Activated naive CD4-positive, alpha-beta T cell treated with anti-CD3 and anti-CD28 coated beads, Interleukin-2, amount 50 U/mL, for 72 hours (primary cell): ENCODE measurements around the gene CALY. TPM values are rescaled to one million over a fixed set of nuclear protein-coding genes. Genes with fewer than 3 reads are reported as not detected.

Experiments
- ATAC-seq, 2 donors: fragments of 150-1000 bp; cut with Tn5 transposase; 2 replicates each; pipeline ENCODE4 v1.10.0; 2021; ENCODE audit warnings: mild to moderate bottlenecking in 2 of 2, moderate library complexity in 2 of 2
- DNase-seq, 2 donors: peaks; one replicate each; pipeline ENCODE4 v3.0.0; 2021 to 2022; ENCODE audit warnings: low spot score in 2 of 2
- H3K27ac Mint-ChIP-seq, 2 donors: one replicate each; pipeline ENCODE4 v1.8.0; 2022; ENCODE audit warnings: mild to moderate bottlenecking in 2 of 2, mixed read lengths in 2 of 2
- H3K36me3 Mint-ChIP-seq, 2 donors: one replicate each; pipeline ENCODE4 v1.8.0; 2022; ENCODE audit warnings: mixed read lengths in 2 of 2
- H3K9me3 Mint-ChIP-seq, 2 donors: one replicate each; pipeline ENCODE4 v1.8.0; 2022; ENCODE audit warnings: mixed read lengths in 2 of 2
- total RNA-seq, 2 donors: library from RNA; stranded (reverse); gene quantifications; one replicate each; pipeline ENCODE4 v1.2.3, GENCODE V29; 2022

CALY gene
- total RNA-seq, 2 donors from 2014 or later, result not detected

DNA sequence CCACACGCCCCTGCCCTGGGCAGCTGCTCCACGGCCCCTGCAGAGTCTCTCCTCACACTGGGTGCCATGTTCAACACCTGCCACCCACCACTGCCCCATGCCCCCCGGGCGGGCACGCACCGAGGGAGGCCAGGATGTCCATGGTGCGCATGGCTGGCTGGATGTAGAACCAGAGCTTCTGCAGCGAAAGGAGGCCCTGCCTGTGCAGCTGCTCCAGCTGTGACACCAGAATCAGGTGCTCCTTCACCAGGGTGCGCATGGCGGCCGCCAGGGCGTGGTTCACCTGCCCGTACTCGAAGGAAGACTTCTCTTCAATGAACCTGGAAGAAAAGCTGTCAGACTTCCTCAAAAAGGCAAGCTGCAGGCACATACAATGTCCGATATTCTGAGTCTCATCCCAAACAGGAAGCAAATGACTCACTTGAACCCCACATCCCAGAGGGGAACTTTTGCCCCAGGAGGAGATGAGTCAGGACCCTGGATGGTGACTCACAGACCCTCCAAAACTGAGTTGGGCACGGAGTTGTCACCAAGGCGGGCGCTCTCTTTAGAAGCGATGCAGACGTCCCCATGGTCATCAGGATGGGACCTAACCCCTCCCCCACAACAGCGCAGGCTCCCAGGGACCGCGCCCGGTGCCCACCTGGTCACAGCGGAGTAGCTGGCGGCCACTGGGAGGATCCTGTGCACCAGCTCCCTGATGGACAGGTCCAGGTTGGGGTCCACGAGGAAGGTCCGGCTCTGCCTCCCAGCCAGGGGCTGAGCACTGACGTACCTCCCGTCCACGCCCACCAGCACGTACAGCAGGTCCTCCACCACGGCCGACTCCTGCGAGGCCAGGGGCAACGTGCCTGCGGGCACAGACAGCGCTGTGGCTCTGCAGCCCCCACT lies 43.5 kb downstream of the CALY start:
- ATAC-seq (peak; percentile 40 to 96), DNase-seq (no peak)
- Mint-ChIP-seq H3K27ac (peak overlapping the region; percentile 7 to 72), H3K9me3 (no peaks in the 10 kb centered on the region), H3K36me3 (peaks cover 5 to 19% of the 10 kb centered on the region in 2 donors)

DNA sequence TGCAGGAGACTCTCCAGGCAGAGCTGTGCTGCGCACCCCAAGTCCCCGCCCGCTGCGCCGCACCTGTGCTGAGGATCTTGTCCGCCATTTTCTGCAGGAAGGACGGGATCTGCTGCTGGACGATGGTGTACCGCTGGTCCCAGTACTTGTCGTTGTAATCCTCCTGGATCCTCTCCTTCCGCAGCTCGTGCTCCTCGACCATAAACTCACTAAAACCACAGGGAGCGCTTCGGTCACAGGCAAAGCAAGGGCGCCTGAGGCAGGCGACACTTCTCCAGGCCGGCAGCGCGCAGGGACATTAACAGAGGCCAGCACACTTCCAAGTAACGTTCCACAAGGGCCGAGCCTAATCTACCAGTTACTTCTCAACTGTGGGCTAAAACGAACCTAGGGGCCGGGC lies 46.9 kb downstream of the CALY start:
- no peak overlapping the region for H3K27ac Mint-ChIP-seq
- ATAC-seq (no peak), DNase-seq (no peak)
- peaks cover 7 to 33% of the 10 kb centered on the region in 2 donors for H3K36me3 Mint-ChIP-seq
- H3K9me3 Mint-ChIP-seq, result no peaks in the 10 kb centered on the region

DNA sequence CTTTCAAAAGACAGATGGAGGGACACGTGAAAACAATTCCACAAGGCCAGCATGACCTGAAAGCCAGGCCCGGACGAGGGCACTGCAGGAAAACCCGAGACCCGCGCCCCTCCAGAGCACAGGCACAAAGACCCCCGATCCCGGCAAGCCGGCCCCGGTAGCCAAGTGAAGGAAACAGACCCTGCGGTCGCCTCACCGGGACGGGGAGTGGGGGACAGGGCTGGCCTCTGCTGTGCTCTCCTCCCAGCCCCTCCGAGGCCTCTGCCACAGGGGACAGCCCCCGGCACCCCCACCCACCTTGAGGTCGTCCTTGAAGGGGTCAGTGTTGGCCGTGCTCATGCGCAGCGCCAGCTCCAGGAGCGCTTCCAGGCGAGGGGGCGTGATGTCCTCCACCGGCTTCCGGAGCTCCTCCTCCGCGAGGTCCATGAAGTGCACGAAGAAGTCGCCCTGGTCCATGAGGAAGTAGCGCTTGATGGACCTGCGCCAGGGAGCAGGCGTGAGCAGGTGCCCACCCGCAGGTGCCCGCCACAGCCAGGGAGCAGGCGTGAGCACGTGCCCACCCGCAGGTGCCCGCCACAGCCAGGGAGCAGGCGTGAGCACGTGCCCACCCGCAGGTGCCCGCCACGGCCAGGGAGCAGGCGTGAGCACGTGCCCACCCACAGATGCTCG lies 48.7 kb downstream of the CALY start:
- no peaks in the 10 kb centered on the region for H3K9me3 Mint-ChIP-seq

GRCh38 chr10:133286366-133286765 lies 50.3 kb downstream of the CALY start:
- Mint-ChIP-seq H3K36me3 (peaks cover 10 to 35% of the 10 kb centered on the region in 2 donors), H3K27ac (peak overlapping the region in 1 of 2 donors; percentile 31), H3K9me3 (no peaks in the 10 kb centered on the region)
- no peak for DNase-seq
- ATAC-seq, result no peak

More for the DNA sequence above, 48.7 kb downstream of the CALY start:
- DNase-seq (no peak), ATAC-seq (no peak)
- Mint-ChIP-seq H3K36me3 (peaks cover 10 to 40% of the 10 kb centered on the region in 2 donors), H3K27ac (no peak overlapping the region)

- ATAC-seq (no peak), DNase-seq (no peak)
- H3K36me3 Mint-ChIP-seq, result peaks cover 10 to 35% of the 10 kb centered on the region in 2 donors
- H3K27ac Mint-ChIP-seq, result no peak overlapping the region
- H3K9me3 Mint-ChIP-seq, result no peaks in the 10 kb centered on the region
These were observed 51.5 kb downstream of the CALY start for GRCh38 chr10:133285217-133285616.

DNA sequence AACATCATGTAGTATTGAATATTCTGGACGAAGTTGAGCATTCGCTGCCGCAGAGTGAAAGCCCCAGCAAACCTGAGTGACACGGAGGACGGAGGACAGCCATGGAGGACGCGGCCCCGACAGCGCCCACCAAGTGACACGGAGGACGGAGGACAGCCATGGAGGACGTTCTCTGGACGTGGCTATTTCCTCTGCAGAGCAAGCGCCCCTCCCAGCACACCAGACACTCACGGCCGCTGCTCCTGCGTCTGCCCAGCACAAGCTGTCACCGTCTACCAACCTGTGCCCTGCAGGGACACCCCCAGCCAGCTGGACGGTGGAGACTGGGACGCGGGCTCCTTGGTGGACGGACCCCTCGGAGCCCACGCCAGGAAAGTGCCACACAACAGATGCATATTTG lies 52.8 kb downstream of the CALY start:
- ATAC-seq, result no peak
- no peak for DNase-seq
- H3K9me3 Mint-ChIP-seq, result no peaks in the 10 kb centered on the region
- no peak overlapping the region for H3K27ac Mint-ChIP-seq
- H3K36me3 Mint-ChIP-seq, result peaks cover 9 to 33% of the 10 kb centered on the region in 2 donors

DNA sequence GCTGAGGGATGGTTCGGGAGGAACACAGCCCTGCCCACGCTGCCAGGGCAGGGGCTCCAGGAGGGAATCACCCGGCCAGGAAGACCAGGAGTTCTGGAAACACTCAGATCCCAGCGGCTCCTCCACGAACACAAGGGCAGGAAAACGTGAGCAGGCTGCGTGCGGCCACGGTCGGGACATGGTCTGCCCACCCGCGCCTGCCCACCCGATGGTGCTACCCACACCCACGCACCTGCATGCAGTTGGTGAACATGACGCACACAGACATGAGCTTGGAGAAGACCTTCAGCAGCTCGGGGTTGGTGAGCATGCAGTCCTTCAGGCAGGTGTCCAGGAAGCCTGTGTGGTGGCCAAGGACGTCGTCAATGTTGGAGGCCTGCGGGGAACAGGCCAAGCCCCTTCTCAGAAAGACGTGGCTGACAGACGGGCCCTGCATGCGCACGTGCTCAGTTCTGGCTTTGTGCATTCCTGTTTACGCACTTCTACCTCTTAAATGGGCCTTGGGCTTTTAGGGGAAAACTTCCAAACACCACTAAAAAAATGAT lies 53.8 kb downstream of the CALY start:
- Mint-ChIP-seq H3K36me3 (peaks cover 5 to 29% of the 10 kb centered on the region in 2 donors), H3K9me3 (no peaks in the 10 kb centered on the region), H3K27ac (no peak overlapping the region)
- ATAC-seq (no peak), DNase-seq (no peak)

GRCh38 chr10:133281628-133282372 lies 54.9 kb downstream of the CALY start:
- H3K9me3 Mint-ChIP-seq, result no peaks in the 10 kb centered on the region
- peaks cover 5 to 26% of the 10 kb centered on the region in 2 donors for H3K36me3 Mint-ChIP-seq
- ATAC-seq (no peak), DNase-seq (no peak)
- H3K27ac Mint-ChIP-seq, result no peak overlapping the region

- Mint-ChIP-seq H3K27ac (no peak overlapping the region), H3K36me3 (peaks cover 5 to 19% of the 10 kb centered on the region in 2 donors), H3K9me3 (no peaks in the 10 kb centered on the region)
- ATAC-seq (no peak), DNase-seq (no peak)
These were observed 55.6 kb downstream of the CALY start for GRCh38 chr10:133281084-133281483.

DNA sequence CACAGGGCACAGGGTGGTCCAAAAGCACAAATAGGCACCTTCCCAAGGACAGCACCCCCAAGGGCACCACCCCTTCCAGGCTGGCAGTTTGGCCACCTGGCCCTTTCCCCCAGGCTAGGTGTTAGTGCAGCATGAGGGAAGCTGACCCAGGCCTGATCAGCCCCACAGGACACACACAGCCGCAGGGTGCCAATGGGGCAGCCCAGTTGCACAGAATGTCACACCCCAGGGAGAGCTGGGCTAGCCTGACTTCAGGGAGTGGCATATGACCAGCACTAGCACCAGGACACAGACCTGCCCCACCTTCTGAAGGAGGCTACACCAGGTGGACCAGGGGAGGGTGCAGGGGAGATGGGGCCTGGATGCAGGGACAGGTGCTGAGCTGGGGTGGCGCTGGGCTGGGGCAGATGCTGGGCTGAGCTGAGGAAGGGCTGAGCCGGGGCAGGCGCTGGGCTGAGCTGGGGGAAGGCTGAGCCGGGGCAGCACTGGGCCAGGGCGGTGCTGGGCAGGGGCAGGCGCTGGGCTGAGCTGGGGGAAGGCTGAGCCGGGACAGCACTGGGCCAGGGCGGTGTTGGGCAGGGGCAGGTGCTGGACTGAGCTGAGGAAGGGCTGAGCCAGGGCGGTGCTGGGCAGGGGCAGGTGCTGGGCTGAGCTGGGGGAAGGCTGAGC lies 56.2 kb downstream of the CALY start:
- Mint-ChIP-seq H3K36me3 (peaks cover 11 to 20% of the 10 kb centered on the region in 2 donors), H3K9me3 (no peaks in the 10 kb centered on the region), H3K27ac (no peak overlapping the region)
- ATAC-seq, result no peak
- DNase-seq, result no peak

DNA sequence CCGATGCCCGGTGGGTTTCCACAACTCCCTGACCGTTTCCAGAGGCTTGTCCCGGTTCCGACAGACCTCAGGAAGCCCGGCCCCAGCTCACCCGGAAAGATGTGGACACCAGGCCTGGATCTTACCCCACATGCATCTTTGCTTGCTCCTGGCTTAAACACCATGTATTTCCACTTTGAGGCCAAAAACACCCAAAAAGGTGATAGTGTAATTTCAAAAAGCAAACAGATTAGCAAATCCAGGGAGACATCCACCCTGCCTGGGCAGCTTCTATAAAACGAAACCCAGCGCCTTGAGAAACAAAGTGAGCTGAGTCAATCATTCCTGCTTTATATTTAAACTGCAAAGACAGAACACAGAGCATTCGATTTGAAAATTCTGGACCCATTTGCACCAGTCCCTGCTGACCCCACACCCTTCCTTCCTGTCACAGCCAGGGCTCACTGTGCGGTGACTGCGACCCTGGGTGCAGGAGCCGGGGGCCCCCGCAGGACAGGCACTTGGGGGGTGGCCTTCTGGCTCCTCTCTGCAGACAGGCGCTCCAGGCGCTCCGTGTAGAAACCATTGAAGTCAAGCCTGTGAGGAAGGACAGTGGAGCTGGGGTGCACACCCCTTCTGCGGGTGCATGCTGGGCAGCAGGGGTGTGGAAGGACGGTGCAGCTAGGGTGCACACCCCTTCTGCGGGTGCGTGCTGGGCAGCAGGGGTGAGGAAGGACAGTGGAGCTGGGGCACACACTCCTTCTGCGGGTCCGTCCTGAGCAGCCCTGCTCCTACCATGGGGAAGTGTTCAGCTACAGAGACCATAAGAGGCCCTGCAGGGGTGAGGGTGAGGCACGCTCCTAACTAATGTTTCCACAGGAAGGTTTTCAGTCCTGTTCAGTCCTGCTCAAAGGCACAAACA lies 57.1 kb downstream of the CALY start:
- H3K9me3 Mint-ChIP-seq, result no peaks in the 10 kb centered on the region
- no peak for DNase-seq
- ATAC-seq, result no peak
- H3K27ac Mint-ChIP-seq, result no peak overlapping the region
- peaks cover 7 to 12% of the 10 kb centered on the region in 2 donors for H3K36me3 Mint-ChIP-seq

DNA sequence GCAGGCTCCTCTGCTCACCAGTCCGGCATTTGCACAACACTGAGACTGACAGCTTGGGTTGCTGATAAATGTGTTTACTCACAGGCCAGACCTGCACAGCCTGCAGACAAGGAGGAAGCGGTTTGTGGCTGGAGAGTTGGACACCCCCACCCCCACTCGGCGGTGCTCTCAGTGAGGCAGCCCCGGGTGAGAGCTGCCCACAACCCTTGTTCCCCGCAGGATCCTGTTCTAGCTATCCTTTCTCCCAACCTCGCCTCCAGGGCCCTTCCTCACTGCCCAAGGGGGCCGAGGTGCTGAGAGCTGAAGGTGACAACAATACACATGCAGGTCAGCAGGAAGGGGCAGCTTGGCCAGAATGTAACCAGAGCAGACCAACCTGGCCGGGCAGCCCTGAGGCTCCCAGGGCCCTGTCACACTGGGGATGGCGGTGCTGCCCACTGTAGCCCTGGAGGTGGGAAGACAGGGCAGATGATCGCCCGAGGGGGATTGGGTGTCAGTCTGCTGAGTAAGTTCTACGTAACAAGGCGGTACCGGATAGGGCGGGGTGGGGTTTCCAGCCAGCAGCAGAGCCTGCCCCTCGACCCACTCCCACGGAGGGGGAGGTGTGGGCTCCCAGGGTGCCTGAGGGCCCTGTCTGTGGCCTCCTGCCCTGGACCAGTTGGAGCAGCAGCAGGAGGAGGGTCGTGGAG lies 58.0 kb downstream of the CALY start:
- peak in 1 of 2 donors; percentile 11 for ATAC-seq
- H3K36me3 Mint-ChIP-seq, result peaks cover 6 to 7% of the 10 kb centered on the region in 2 donors
- H3K27ac Mint-ChIP-seq, result peak overlapping the region in 1 of 2 donors; percentile 59
- no peak for DNase-seq
- H3K9me3 Mint-ChIP-seq, result no peaks in the 10 kb centered on the region

DNA sequence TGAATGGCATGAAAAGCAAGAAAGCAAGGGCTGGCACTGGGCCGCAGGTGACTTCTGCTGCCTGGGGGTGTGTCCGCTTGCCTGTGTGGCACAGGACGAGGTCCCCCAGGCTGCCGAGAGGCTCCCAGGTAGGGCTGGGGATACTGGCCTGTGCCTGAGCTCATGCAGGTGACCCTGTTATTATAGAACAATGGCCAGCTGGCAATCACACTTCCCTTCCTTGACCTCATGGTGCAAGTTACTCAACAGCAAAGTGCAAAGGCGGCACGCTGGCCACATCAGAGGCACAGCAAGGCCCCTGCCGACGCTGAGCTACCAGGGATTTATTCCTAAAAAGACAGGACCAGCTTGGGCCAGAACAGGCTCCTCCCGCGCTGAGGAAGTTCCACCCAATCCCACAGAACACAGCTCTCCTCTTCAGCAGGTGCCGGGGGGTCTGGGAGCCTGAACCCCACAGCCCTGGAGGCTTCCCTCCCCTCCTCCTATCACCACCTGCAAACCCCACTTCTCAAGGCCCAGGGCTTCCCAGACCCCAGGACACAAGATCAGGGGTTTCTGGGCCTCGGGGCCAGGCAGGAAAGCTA lies 58.6 kb downstream of the CALY start:
- peaks cover 6% of the 10 kb centered on the region in 2 donors for H3K36me3 Mint-ChIP-seq

DNA sequence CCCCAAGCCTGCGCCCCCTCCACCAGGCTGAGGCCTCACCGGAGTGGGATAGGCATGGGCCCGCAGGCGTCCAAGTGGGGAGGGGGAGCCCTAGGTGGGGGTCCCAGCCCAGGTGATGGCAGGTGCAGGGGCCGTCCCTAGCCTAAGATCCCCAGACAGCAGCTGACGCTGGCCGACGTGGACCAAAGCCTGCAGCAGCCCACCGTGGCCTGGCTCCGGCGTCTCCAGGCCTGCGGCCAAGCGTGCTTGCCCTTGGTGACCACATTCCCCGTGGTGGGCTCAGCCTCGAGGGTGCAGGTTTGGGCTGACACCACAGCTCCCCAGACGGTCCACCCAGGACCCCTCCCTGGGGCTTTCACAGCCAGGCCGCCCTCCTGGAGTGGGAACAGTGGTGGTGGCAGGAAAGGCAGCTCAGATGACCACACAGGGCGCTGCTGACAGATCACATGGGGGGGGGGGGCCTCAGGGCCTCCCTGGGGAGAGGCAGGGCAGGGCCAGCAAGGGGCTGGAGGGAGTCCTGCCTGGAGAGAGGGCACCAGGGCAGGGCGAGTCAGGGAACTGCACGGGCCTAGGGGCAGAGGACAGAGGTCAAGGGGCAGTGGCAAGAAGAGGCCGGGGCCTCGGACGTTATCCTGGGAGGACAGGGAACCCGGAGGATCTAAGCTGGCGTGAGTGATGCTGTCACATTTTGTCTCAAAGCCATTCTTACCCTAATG lies 59.3 kb downstream of the CALY start:
- H3K27ac Mint-ChIP-seq, result peak overlapping the region in 1 of 2 donors; percentile 59
- peaks cover 6% of the 10 kb centered on the region in 2 donors for H3K36me3 Mint-ChIP-seq
- ATAC-seq, result no peak
- H3K9me3 Mint-ChIP-seq, result no peaks in the 10 kb centered on the region
- DNase-seq, result no peak

More for the DNA sequence above, 58.6 kb downstream of the CALY start:
- DNase-seq (no peak), ATAC-seq (no peak)
- Mint-ChIP-seq H3K27ac (peak overlapping the region in 1 of 2 donors; percentile 59), H3K9me3 (no peaks in the 10 kb centered on the region)
